ENCODE measurements around the gene AP3B1. TPM values are rescaled to one million over a fixed set of nuclear protein-coding genes. Genes with fewer than 3 reads are reported as not detected.

The AP3B1 gene
- total RNA-seq, 2 donors from 2014 or later: 50.4 to 52.6 TPM

DNA sequence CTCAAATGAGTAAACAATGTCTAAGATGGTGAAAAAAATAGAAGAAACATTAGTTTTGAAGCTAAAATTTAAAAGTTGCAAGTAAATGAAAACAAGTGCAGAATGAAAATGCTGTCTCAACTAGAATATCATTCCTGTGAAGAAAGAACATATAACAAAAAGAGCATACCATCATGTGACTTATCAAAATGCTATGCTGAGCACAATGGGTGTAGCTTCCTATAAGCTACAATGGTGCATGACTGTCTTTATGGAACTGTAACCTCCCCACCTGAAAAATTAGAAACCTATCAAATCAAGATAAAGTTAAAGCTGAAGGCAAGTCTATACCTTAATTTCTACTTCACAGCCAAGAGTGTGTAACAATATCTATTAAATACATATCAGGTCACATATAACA, 192.0 kb downstream of the AP3B1 start:
- peaks cover 3% of the 10 kb centered on the region for H3K36me3 ChIP-seq
- TF ChIP-seq CTCF (IDR thresholded peaks at IDR 0.05): no peak

DNA sequence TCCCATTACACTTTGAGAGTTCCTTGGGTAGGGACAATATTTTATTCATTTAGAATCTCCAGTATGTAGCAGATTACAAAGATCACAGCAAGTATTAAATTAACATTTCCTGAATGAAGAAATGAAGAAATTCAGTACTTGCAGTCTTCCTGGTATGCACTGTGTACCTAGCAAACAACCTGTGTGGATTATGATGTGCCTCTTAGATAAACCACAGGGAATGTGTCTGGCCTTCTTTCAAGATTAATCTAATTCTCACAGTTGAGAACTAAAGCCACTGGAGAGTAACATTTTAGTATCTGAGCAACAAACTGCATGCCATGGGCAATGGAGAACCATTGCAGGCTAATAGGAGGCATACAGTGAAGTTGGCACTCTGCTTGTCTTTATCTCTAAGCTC, 199.4 kb downstream of the AP3B1 start:
- peaks cover 2% of the 10 kb centered on the region for H3K36me3 ChIP-seq
- no peak for TF ChIP-seq CTCF (IDR thresholded peaks at IDR 0.05)
- ATAC-seq (ENCODE audit: insufficient number of reproducible peaks, low FRiP score, low read depth): no peak

More for the DNA sequence above, 192.0 kb downstream of the AP3B1 start:
- DNase-seq (ENCODE audit: low spot score) (no peak), ATAC-seq (ENCODE audit: insufficient number of reproducible peaks, low FRiP score, low read depth) (no peak)
- Histone ChIP-seq H3K4me1 (ENCODE audit: control insufficient read depth in 1 of 2, low read depth in 2 of 2) (no peaks in the 10 kb centered on the region), H3K27ac (no peak overlapping the region), H3K9me3 (no peaks in the 10 kb centered on the region), H3K27me3 (replicated peaks; ENCODE audit: insufficient read depth) (no peaks in the 10 kb centered on the region), H3K4me3 (no peak overlapping the region)

GRCh38 chr5:78090002-78090401, 204.5 kb downstream of the AP3B1 start:
- H3K4me3 ChIP-seq: no peak overlapping the region
- no peaks in the 10 kb centered on the region for H3K9me3 ChIP-seq
- TF ChIP-seq CTCF (IDR thresholded peaks at IDR 0.05): no peak
- no peaks in the 10 kb centered on the region for H3K4me1 ChIP-seq (ENCODE audit: control insufficient read depth in 1 of 2, low read depth in 2 of 2)
- peaks cover 5% of the 10 kb centered on the region for H3K36me3 ChIP-seq
- no peak for DNase-seq (ENCODE audit: low spot score)
- ATAC-seq (ENCODE audit: insufficient number of reproducible peaks, low FRiP score, low read depth): no peak
- no peak overlapping the region for H3K27ac ChIP-seq
- H3K27me3 ChIP-seq (replicated peaks; ENCODE audit: insufficient read depth): no peaks in the 10 kb centered on the region

More for the DNA sequence above, 199.4 kb downstream of the AP3B1 start:
- Histone ChIP-seq H3K4me1 (ENCODE audit: control insufficient read depth in 1 of 2, low read depth in 2 of 2) (no peaks in the 10 kb centered on the region), H3K27ac (no peak overlapping the region), H3K4me3 (no peak overlapping the region), H3K9me3 (no peaks in the 10 kb centered on the region), H3K27me3 (replicated peaks; ENCODE audit: insufficient read depth) (no peaks in the 10 kb centered on the region)
- DNase-seq (ENCODE audit: low spot score): no peak

DNA sequence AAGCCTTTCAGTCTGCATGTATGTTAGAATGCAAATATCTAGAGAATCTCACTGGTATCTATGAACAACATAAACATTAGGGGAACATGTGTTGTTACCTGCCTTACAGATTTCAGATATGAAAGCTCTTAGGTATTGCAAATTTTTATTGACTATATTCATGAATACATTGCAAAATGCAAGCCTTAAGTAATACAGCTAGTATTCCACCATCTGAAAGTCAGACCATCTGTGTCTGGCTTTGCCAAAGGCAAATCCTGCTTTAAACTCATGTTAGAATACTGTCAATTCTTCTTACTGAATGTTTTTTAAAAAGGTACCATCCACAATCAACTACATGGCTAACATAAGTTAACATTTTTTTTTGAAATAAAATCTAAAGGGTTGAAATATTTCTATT, 215.6 kb downstream of the AP3B1 start:
- H3K4me3 ChIP-seq: no peak overlapping the region
- no peaks in the 10 kb centered on the region for H3K36me3 ChIP-seq
- no peaks in the 10 kb centered on the region for H3K27me3 ChIP-seq (replicated peaks; ENCODE audit: insufficient read depth)
- no peak for TF ChIP-seq CTCF (IDR thresholded peaks at IDR 0.05)
- no peak overlapping the region for H3K27ac ChIP-seq
- no peaks in the 10 kb centered on the region for H3K9me3 ChIP-seq
- DNase-seq (ENCODE audit: low spot score): no peak
- H3K4me1 ChIP-seq (ENCODE audit: control insufficient read depth in 1 of 2, low read depth in 2 of 2): no peaks in the 10 kb centered on the region
- ATAC-seq (ENCODE audit: insufficient number of reproducible peaks, low FRiP score, low read depth): no peak

- H3K9me3 ChIP-seq: no peaks in the 10 kb centered on the region
- H3K27ac ChIP-seq: no peak overlapping the region
- no peaks in the 10 kb centered on the region for H3K36me3 ChIP-seq
- no peaks in the 10 kb centered on the region for H3K4me1 ChIP-seq (ENCODE audit: control insufficient read depth in 1 of 2, low read depth in 2 of 2)
- DNase-seq (ENCODE audit: low spot score) (no peak), ATAC-seq (ENCODE audit: insufficient number of reproducible peaks, low FRiP score, low read depth) (no peak)
- H3K4me3 ChIP-seq: no peak overlapping the region
- TF ChIP-seq CTCF (IDR thresholded peaks at IDR 0.05): no peak
- H3K27me3 ChIP-seq (replicated peaks; ENCODE audit: insufficient read depth): no peaks in the 10 kb centered on the region
Observed at GRCh38 chr5:78077369-78078068, 217.0 kb downstream of the AP3B1 start.

All from thoracic aorta (tissue), 2 donors.